Measurements from ENCODE around the gene ADAMTS8.

- TF ChIP-seq CTCF (IDR thresholded peaks at IDR 0.05) = no peak
- no peak for TF ChIP-seq POLR2A (IDR thresholded peaks at IDR 0.05)
Measured at GRCh38 chr11:130379276-130379675, 49.1 kb downstream of the ADAMTS8 start.
